NCI-H2081 treated with DMSO at 0.1 percent for 48 hours (cell line): ENCODE results near the gene IL37.
"Not testable (repeated sequence)": the region's sequence is repeated elsewhere in the genome, so short reads cannot be mapped to it uniquely, and the experiment has no call there.

Experiments
- DNase-seq: peaks from one replicate; lab custom pipeline; 2025; lab: John Stamatoyannopoulos, UW

IL37 gene

DNA sequence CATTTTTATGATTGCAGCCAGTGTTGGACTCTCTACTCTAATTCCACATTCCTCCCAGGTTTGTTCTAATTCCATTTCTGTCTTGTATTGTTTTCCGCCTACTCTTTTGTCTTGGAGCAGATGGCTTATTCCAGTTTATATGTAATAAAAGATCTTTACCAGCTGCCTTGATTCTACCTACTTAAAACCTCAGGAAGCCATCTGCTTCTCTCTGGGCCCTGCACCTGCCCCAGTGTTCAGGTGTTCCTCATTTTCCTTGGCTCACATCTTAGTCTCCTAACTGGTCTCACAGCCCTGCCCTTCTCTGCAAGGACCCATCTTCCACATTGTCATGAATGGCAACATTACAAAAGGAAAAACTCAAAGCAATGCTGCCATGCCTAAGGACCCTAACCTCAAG is 21.0 kb upstream of the IL37 start:
- no peak for DNase-seq

- no peak for DNase-seq
Measured at GRCh38 chr2:112891385-112891831, 19.6 kb upstream of the IL37 start.

DNA sequence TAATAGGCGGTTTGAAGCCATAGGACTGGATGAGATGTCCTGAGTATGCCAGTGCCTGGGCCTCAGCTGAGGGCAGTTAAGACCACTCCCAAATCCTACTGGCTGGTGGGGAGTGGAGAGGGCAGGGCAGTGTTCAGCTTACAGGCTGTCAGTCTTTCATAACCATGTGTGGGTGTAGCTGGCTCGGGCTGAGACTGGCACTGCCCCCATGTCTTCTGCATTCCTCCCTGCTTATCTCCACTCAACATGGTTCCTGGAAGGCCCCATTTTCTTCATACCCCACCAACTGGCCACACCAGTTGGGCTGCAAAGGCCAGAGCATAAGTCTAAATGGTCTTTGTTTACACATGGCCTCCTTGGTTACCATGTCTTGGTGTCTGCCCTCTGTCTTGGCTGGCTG is 17.2 kb upstream of the IL37 start:
- DNase-seq = no peak

DNA sequence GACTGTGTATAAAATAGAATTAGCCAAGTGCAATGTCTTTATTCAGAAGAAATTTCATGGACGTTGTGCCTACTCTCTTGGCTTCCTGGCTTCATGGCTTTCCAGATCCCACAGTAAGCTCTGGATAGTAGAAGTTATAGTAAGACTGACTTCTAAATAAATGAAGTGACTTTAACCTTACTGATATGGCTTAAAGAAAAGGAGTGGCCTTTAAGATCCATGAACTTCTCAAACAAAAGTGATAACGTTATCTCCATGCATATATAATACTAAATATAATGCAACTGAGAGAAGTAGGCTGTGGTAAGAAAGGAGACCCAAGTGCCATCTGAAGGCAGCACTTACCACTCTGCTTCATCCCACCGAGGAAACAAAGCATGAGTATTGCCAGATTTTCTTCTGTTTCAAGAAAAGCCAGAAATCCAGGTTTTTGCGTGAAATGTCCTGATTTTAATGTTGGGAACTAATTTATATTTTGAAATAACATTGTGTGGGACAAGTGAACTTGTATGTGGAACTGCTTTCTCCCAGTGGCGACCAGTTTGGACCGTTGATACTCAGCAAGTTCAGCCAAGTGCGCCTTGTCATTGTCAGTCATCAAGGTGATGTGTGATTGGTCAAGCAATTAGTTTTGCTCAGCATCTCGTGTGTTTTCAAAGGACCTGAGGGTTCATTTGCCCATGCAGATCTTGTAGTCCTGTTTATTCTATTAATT is 13.9 kb upstream of the IL37 start:
- DNase-seq = no peak

DNA sequence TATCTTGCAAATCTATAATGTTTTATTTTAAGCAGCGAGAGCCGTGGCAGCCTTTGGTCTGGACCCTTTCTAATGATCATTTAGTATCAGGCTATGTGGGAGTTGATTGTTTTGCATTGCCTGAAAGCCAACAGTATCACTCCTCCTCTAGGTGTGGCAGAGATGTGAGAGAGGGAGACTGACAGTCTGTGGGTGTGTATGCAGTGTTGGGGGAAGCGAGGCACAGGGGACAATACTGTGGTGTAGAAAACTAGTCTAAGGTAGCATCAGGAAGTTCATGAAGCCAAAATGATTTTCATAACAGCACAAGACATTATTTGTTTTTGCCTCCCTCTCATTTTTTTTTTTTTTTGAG is 13.4 kb upstream of the IL37 start:
- no peak for DNase-seq

DNA sequence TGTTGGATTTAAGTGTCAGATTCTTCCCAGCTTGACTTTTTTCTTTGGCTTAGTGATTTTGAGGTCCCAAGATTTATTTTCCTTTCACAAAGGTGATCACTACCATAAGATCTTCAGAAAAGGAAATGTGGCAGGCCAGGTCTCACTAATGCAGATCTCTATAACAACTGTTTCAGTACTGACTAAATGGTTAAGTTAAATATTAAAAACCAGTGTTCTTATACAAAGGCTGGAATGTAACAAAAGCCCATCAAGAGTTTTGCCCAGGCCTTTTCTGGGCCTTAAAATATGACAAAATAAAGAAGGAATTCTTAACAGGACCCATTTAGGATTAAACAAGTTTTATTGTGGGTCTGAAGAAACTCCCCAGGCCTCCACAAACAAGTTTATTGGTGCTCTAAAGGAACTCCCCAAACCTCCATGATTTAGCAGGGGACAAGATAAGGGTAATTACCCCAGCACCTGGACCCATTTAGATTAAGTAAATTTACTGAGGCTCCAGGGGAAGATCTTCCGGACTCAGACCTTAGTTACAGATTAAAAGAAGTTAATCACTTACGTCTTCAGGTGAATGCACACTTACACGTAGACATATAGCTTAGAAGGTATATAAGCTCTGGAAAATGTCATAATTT is 9.4 kb upstream of the IL37 start:
- not testable (repeated sequence) for DNase-seq

GRCh38 chr2:112902816-112903215 is 8.1 kb upstream of the IL37 start:
- no peak for DNase-seq

DNA sequence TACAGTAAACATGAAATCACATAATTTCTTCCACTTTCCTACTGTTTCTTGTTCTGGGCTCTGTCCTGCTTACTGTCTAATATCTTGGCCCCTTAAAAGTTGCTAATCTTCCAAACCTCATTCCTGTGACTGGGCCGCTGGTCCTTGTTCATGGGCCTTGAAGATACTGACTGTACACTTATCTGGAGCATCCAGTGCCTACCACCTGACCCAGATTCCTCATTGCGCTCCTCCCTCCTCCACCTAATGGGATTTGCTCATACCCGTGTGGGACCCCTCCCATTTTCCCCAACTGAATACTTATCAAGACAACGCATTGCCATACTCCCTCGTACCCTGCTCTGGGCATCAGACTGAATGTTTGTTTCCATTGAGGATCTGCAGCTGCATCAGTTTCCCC is 6.1 kb upstream of the IL37 start:
- no peak for DNase-seq

DNA sequence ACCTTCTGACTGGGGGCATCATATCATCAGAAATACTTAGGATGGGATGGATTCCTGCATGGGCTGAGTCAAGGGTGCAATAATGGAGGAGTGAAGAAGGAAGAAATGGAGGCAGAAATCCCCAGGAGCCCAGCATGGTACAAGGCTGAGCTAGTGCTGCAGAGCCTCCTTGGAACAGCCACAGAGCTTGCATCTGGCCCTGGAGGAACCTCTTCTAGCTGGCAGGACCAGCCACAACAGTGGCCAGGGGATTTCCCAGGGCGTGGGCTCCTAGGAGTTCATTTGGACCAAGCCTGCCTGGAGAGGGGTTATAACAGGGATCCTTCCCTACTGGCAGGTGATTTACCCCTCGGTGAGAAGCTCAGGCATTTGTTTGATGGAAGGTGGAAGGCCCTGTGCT is 4.7 kb upstream of the IL37 start:
- no peak for DNase-seq

DNA sequence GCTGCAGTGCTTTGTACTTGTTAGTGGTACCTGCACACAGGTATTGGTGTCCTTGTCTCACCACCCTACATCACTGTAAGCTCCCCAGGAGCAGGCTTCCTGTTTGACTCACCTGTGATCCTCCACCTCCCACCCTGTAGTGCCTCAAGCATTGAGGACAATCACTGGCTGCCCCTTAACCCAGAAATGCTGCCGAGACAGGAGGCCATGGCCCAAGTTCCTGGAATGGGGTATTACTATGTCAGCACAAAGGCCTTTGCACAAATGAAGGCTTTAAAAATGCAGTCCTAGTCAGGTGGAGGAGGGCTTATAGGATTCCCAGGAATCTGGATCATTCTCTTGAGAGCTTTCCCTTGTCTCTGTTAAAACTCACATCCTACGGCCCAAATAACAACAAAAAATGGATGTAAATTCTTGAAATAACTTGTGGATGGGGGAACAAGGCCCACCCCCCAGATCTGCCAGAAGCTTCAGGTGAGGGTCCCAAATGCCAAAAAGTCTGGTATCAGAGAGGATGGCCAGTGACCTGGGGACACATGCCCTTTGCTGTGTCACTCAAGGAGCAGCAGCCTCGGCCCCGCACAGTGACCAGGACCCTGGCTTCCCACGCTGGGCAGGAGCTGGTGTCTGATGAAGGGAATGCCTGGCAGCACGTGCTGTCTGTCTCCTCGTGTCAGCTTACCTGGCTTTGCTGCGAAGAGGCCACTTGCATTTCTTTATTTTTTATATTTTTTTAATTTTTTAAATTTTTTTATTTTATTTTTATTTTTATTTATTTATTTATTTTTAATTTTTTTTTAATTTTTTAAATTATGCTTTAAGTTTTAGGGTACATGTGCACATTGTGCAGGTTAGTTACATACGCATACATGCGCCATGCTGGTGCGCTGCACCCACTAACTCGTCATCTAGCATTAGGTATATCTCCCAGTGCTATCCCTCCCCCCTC is 3.7 kb upstream of the IL37 start:
- no peak for DNase-seq

DNA sequence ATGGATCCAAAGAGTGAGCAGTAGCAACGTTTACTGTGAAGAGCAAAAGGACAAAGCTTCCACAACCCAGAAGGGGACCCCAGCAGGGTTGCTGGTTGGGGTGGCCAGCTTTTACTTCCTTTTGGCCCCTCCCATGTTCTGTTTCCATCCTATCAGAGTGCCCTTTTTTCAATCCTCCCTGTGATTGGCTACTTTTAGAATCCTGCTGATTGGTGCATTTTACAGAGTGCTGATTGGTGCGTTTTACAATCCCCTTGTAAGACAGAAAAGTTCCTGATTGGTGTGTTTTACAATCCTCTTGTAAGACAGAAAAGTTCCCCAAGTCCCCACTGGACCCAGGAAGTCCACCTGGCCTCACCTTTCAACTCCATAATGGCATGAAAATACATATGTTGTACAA is 2.4 kb upstream of the IL37 start:
- not testable (repeated sequence) for DNase-seq

DNA sequence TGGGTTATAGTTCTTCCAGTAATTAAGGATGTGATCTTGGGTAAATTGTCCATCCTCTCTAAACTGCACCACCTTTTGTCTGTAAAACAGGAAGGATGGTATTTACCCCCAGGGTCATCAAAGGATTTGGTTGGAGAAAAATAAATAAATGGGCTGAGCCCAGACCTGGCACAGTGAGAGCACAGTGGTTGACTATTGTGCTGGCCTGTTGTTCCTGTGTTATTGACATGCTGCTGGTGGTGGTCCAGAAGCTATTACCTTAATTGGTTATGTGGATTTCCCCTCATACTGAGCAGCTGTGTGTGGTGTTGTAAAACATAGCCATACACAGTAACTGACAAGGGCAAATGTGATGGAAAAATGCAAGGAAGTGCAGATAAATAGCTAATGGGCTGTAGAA is 746 bp upstream of the IL37 start:
- peak; percentile 60 for DNase-seq

DNA sequence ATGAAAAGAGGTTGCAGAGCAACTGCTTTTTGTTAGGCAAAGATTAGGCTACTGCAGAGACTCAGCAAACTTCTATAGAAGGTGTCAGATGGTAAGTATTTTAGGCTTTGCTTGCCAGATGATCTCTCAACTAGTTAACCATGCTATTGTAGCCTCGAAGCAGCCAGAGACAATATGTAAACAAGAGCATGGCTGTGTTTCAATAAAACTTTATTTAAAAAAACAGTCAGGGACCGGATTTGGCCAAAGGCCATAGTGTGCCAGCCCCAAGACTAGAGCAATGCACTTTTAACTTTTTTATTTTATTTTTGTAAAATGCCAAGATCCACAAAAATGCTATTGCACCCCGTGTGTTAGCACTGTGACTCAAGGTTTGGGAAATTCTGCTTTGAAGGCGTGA is 1.4 kb downstream of the IL37 start:
- no peak for DNase-seq

DNA sequence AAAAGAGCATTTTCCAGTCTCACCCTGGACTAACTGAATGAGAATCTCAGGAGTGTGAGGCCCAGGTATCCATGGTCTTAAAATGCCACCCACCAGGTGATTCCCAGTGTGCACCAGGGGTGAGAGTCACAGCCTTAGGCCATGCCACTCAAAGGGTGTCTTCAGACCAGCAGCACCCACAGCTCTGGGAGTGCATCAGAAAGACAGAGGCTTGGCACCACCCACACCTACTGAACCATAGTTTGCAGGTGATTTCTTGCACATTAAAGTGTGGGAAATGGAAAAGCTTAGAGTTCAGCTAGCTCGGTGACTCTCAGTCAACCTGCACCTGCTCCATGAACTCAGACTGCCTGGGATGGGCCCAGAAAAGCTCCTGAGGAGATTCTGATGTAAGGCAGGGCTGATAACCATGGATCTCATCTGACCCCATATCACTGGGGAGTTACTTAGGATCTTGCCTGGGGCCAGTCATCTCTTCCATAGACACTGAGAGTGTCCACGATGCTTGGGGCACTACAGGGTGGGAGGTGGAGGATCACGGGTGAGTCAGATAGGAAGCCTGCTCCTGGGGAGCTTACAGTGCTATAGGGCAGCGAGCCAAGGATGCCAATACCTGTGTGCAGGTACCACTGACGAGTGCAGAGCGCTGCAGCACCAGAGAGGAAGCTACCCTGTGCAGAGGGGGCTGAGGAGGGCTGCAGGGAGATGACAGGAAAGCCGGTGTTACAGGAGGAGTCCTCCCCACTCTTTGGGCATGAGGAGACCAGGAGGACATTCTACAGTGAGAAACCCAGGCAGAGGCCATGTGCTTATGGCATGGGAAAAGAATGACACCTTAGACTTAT is 4.6 kb downstream of the IL37 start:
- no peak for DNase-seq

DNA sequence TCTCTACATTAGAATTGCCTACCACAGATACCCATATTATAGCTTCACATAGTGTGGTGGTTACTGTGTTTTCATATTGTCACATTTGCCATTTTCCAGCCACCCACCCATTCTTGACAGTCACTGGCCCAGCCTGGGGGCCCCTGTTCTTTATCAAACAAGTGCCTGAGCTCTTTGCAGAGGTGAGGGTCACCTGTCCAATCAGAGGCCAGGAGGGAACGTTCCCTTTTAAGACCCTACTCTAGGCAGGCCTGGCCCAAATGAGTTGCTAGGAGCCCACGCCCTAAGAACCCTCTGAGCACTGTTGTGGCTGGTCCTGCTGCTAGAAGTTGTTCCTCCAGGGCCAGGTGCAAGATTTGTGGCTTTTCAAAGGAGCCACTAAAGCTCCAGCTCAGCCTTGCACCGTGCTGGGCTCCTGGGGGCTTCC is 5.2 kb downstream of the IL37 start:
- DNase-seq = no peak

GRCh38 chr2:112916625-112917247 is 5.8 kb downstream of the IL37 start:
- DNase-seq = no peak

DNA sequence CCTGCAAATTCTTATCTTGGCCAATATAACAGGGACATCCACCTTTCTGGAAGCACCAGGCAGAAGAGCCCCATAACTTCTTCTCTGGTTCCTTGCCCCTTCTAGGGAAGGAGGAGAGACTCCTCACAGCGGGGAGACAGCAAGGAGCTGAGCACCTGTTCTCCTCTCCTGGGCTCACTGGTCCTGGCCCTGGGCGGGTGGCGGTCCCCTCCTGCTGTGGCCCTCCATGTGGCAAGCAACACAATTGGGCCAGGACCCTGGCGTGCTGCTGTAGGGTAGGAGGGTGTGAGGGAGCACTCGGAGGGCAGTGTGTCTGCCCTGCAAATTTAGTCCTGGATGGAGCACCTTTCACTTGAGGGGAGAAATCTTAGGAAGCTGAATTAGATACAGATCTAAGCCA is 6.9 kb downstream of the IL37 start:
- DNase-seq = no peak

DNA sequence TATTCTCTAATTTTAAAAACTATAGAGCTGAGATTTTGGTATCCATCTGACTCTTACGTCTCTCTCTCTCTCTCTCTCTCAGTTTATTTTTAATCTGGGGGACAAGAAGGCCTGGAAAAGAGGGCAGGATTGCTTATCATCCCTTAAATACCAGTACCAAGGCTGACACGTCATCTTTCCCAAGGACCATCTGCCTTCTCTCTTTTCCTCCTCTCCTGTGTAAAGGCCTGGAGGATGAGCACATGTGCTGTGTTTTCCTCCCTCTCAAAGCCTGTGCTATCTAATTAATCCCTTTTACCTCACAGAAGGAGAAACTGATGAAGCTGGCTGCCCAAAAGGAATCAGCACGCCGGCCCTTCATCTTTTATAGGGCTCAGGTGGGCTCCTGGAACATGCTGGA is 7.3 kb downstream of the IL37 start:
- no peak for DNase-seq

DNA sequence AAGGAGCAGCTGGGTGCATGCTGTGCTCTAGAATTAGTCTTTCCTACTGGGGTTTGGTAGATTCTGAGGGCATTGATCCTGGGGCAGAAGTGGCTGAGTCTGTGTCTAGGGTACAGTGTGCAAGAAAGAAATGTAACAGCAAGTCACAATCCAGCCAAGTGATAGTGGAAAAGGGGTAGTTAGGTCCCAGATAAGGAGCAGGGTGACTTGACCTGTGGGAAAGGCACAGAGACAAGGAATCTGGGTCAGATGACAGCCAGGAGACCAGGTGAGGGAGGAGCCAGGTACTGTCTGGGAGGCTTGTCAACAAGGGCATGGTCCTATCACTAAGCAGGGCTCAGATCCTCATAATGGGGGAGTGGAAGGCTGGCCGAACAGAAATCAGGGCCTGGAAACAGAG is 8.1 kb downstream of the IL37 start:
- no peak for DNase-seq

- no peak for DNase-seq
Measured at GRCh38 chr2:112920923-112921532, 10.1 kb downstream of the IL37 start.

- DNase-seq = no peak
Measured at GRCh38 chr2:112921982-112922381, 11.0 kb downstream of the IL37 start.
